ENCODE data around the gene SPTAN1. TPM values are rescaled to one million over a fixed set of nuclear protein-coding genes. Genes with fewer than 3 reads are reported as not detected.
"Not testable (repeated sequence)": the region's sequence is repeated elsewhere in the genome, so short reads cannot be mapped to it uniquely, and the experiment has no call there.

The SPTAN1 gene
- total and polyA plus RNA-seq, 2 experiments from 2014 or later: 108 to 195 TPM

DNA sequence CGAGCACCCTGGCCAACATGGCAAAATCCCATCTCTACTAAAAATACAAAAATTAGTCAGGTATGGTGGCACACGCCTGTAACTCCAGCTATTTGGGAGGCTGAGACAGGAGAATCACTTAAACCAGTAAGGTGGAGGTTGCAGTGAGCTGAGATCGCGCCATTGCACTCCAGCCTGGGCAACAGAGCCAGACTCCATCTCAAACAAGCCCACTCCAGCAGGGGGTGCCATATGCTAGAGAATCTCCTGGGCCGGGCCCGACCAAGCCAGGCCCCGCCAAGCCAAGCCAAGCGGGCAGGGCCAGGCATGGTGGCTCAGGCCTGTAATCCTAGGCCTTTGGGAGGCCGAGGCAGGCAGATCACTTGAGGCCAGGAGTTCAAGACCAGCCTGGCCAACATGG is 95.8 kb downstream of the SPTAN1 start:
- not testable (repeated sequence) for H3K36me3 Mint-ChIP-seq (ENCODE audit: low read depth); H3K4me1 ChIP-seq (ENCODE audit: insufficient read depth); H2AFZ ChIP-seq; H3K4me1 Mint-ChIP-seq; H3F3A ChIP-seq (replicated peaks; ENCODE audit: low read depth); H3K27me3 Mint-ChIP-seq (ENCODE audit: insufficient read depth, low read depth, poor library complexity); H3K36me3 ChIP-seq (ENCODE audit: insufficient read depth); H3K27me3 ChIP-seq (ENCODE audit: insufficient read depth); H3K79me2 ChIP-seq (replicated peaks; ENCODE audit: insufficient read depth); H3K27ac Mint-ChIP-seq; H4K20me1 ChIP-seq (replicated peaks; ENCODE audit: insufficient read depth); H3K4me2 ChIP-seq; H3K4me3 ChIP-seq; H3K27ac ChIP-seq (ENCODE audit: low read depth); H3K4me3 Mint-ChIP-seq; H3K9me2 ChIP-seq (ENCODE audit: insufficient read depth); H3K9me3 Mint-ChIP-seq
- TF ChIP-seq, protein P1, sequence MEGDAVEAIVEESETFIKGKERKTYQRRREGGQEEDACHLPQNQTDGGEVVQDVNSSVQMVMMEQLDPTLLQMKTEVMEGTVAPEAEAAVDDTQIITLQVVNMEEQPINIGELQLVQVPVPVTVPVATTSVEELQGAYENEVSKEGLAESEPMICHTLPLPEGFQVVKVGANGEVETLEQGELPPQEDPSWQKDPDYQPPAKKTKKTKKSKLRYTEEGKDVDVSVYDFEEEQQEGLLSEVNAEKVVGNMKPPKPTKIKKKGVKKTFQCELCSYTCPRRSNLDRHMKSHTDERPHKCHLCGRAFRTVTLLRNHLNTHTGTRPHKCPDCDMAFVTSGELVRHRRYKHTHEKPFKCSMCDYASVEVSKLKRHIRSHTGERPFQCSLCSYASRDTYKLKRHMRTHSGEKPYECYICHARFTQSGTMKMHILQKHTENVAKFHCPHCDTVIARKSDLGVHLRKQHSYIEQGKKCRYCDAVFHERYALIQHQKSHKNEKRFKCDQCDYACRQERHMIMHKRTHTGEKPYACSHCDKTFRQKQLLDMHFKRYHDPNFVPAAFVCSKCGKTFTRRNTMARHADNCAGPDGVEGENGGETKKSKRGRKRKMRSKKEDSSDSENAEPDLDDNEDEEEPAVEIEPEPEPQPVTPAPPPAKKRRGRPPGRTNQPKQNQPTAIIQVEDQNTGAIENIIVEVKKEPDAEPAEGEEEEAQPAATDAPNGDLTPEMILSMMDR (conservative IDR thresholded peaks at IDR 0.05; ENCODE audit: low read depth in 2 of 2): peak; percentile 52 to 78
- ATAC-seq: peak; percentile 95
- DNase-seq (ENCODE audit: low spot score): peak; percentile 74

DNA sequence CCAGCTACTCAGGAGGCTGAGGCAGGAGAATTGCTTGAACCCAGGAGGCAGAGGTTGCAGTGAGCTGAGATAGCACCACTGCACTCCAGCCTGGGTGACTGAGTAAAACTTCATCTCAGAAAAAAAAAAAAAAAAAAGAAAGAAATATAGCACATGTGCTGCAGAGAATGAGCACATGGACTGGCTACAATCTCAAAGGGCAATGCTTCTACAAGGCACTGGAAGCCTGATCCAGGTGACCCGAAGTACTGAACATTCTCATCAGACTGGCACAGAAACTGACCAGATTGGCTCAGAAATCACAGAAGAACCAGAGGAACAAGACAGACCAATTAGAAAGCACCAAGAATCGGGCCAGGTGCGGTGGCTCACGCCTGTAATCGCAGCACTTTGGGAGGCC is 99.4 kb downstream of the SPTAN1 start:
- peaks cover 7% of the 10 kb centered on the region for H3K27me3 Mint-ChIP-seq (ENCODE audit: insufficient read depth, low read depth, poor library complexity)
- Histone ChIP-seq H3K4me2 (no peak overlapping the region), H3K4me1 (ENCODE audit: insufficient read depth) (no peaks in the 10 kb centered on the region), H3K27ac (ENCODE audit: low read depth) (no peak overlapping the region), H2AFZ (no peak overlapping the region), H3K27me3 (ENCODE audit: insufficient read depth) (no peaks in the 10 kb centered on the region), H3K36me3 (ENCODE audit: insufficient read depth) (no peaks in the 10 kb centered on the region), H3F3A (replicated peaks; ENCODE audit: low read depth) (peaks cover 4% of the 10 kb centered on the region; the same call in 1 of the 2 replicates), H3K79me2 (replicated peaks; ENCODE audit: insufficient read depth) (no peaks in the 10 kb centered on the region; the same call in 1 of the 2 replicates), H4K20me1 (replicated peaks; ENCODE audit: insufficient read depth) (no peaks in the 10 kb centered on the region), H3K4me3 (no peak overlapping the region), H3K9me2 (ENCODE audit: insufficient read depth) (no peaks in the 10 kb centered on the region)
- peaks cover 3% of the 10 kb centered on the region; the same call in 1 of the 3 replicates for H3K36me3 Mint-ChIP-seq (ENCODE audit: low read depth)
- H3K9me3 Mint-ChIP-seq: no peaks in the 10 kb centered on the region
- TF ChIP-seq ZNF114 (CRISPR knock-in tag; IDR thresholded peaks at IDR 0.05): no peak
- no peak for TF ChIP-seq EZH2phosphoT487 (IDR thresholded peaks at IDR 0.05; ENCODE audit: unreplicated experiment)
- no peak for TF ChIP-seq STAT1 (IDR thresholded peaks at IDR 0.05; ENCODE audit: unreplicated experiment)
- TF ChIP-seq, protein P2, sequence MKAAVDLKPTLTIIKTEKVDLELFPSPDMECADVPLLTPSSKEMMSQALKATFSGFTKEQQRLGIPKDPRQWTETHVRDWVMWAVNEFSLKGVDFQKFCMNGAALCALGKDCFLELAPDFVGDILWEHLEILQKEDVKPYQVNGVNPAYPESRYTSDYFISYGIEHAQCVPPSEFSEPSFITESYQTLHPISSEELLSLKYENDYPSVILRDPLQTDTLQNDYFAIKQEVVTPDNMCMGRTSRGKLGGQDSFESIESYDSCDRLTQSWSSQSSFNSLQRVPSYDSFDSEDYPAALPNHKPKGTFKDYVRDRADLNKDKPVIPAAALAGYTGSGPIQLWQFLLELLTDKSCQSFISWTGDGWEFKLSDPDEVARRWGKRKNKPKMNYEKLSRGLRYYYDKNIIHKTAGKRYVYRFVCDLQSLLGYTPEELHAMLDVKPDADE (IDR thresholded peaks at IDR 0.05): no peak
- H3K4me1 Mint-ChIP-seq: no peaks in the 10 kb centered on the region
- H3K4me3 Mint-ChIP-seq: no peak overlapping the region
- DNase-seq (ENCODE audit: low spot score): no peak
- no peak for ATAC-seq
- no peak overlapping the region for H3K27ac Mint-ChIP-seq

DNA sequence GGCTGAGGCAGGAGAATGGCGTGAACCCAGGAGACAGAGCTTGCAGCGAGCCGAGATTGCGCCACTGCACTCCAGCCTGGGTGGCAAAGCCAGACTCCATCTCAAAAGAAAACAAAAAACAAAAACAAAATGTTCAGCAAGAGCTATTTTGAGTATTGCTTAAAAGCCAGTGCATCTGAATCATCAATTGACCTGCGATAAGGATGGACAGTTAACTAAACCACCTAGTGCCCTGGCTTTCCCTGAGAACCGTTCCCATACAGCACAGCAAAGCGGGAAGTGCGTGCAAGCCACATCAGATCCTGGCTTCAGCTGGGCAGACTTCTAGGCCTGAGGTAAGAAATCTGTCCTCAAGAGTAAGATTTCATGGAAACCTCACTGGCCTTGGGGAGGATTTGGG is 101.5 kb downstream of the SPTAN1 start:
- Histone ChIP-seq H3K4me1 (ENCODE audit: insufficient read depth) (no peaks in the 10 kb centered on the region), H3K27me3 (ENCODE audit: insufficient read depth) (no peaks in the 10 kb centered on the region), H3K79me2 (replicated peaks; ENCODE audit: insufficient read depth) (no peaks in the 10 kb centered on the region; the same call in 1 of the 2 replicates), H3K4me3 (no peak overlapping the region), H3K4me2 (no peak overlapping the region), H4K20me1 (replicated peaks; ENCODE audit: insufficient read depth) (no peaks in the 10 kb centered on the region), H3K27ac (ENCODE audit: low read depth) (no peak overlapping the region), H3F3A (replicated peaks; ENCODE audit: low read depth) (peaks cover 11% of the 10 kb centered on the region), H2AFZ (no peak overlapping the region), H3K9me2 (ENCODE audit: insufficient read depth) (no peaks in the 10 kb centered on the region), H3K36me3 (ENCODE audit: insufficient read depth) (no peaks in the 10 kb centered on the region)
- H3K27ac Mint-ChIP-seq: no peak overlapping the region
- peaks cover 7% of the 10 kb centered on the region for H3K27me3 Mint-ChIP-seq (ENCODE audit: insufficient read depth, low read depth, poor library complexity)
- peaks cover 3% of the 10 kb centered on the region; the same call in 1 of the 3 replicates for H3K36me3 Mint-ChIP-seq (ENCODE audit: low read depth)
- no peak for TF ChIP-seq POLR2AphosphoS5 (IDR thresholded peaks at IDR 0.05; ENCODE audit: low read depth)
- TF ChIP-seq, protein P3, sequence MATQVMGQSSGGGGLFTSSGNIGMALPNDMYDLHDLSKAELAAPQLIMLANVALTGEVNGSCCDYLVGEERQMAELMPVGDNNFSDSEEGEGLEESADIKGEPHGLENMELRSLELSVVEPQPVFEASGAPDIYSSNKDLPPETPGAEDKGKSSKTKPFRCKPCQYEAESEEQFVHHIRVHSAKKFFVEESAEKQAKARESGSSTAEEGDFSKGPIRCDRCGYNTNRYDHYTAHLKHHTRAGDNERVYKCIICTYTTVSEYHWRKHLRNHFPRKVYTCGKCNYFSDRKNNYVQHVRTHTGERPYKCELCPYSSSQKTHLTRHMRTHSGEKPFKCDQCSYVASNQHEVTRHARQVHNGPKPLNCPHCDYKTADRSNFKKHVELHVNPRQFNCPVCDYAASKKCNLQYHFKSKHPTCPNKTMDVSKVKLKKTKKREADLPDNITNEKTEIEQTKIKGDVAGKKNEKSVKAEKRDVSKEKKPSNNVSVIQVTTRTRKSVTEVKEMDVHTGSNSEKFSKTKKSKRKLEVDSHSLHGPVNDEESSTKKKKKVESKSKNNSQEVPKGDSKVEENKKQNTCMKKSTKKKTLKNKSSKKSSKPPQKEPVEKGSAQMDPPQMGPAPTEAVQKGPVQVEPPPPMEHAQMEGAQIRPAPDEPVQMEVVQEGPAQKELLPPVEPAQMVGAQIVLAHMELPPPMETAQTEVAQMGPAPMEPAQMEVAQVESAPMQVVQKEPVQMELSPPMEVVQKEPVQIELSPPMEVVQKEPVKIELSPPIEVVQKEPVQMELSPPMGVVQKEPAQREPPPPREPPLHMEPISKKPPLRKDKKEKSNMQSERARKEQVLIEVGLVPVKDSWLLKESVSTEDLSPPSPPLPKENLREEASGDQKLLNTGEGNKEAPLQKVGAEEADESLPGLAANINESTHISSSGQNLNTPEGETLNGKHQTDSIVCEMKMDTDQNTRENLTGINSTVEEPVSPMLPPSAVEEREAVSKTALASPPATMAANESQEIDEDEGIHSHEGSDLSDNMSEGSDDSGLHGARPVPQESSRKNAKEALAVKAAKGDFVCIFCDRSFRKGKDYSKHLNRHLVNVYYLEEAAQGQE (IDR thresholded peaks at IDR 0.05; ENCODE audit: unreplicated experiment): no peak
- no peak overlapping the region for H3K4me3 Mint-ChIP-seq
- ATAC-seq: no peak
- DNase-seq (ENCODE audit: low spot score): no peak
- no peaks in the 10 kb centered on the region for H3K9me3 Mint-ChIP-seq
- H3K4me1 Mint-ChIP-seq: peaks cover 4% of the 10 kb centered on the region; the same call in 1 of the 3 replicates
